OCI-LY7 (cell line): ENCODE data around the gene OPN1SW.
A peak's percentile ranks its signal among the peaks of the same experiment; 100 is the strongest.

ENCODE experiments used
- CTCF ChIP-seq: fragments of 200-600 bp; sonication (generic); conservative IDR thresholded peaks from 2 replicates; pipeline ENCODE4 v1.5.1; 2014; ENCODE audit warnings: mild to moderate bottlenecking, antibody characterized with exemption, low read length, moderate library complexity, mixed read lengths
- EZH2phosphoT487 ChIP-seq: fragments of 200-600 bp; sonication (generic); IDR thresholded peaks from 2 replicates; pipeline ENCODE4 v1.6.1; 2018; ENCODE audit warnings: low read depth, borderline replicate concordance, mild to moderate bottlenecking, mixed run types, antibody characterized with exemption, low read length, moderate library complexity, mixed read lengths

- no peak for TF ChIP-seq EZH2phosphoT487
- 0 out of 2 replicates have a peak, but pooled peaks have one; percentile 23 for TF ChIP-seq CTCF
These were observed 17.0 kb upstream of the OPN1SW start for GRCh38 chr7:128792471-128793180.
